Measurements from ENCODE around the gene PRKAR1B. TPM values are rescaled to one million over a fixed set of nuclear protein-coding genes. Genes with fewer than 3 reads are reported as not detected.
"Not testable (repeated sequence)": the region's sequence is repeated elsewhere in the genome, so short reads cannot be mapped to it uniquely, and the experiment has no call there.

The PRKAR1B gene
- total RNA-seq, 1 experiment from 2014 or later: 27.2 TPM

DNA sequence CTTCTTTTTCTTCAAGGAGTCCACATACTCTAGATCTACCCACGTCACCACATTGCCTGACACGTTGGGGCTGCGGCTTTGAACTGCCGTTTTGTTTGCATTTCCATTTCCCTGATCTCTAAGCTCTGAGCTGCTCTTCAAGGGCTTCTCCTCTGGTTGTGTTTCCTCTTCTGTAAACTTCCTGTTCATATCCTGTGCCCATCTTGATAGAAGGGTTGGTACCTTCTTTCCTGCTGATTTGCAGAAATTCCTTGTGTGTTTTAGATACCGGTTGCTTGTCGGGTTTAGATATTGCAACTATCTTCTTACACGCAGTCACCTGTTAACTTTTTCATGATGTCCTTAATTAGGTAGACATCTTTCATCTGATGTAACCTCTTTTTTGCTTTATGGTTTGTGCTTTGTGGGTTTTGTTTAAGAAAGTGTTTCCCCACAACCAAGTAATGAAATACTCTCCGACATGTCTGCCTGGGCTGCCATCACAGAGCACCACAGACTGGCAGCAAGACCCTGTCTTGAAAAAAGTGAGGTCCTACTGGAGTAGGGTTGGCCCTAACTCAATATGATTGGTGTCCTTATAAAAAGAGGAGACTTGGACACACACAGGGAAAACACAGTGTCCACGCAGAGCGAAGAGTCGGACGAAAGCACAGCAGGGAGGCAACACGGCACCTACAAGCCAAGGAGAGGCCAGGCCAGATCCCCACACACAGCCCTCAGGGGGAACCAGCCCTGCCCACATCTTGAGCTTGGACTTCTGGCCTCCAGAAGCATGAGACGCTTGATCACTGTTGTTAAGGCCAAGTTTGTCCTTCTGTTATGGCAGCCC is 108.3 kb downstream of the PRKAR1B start:
- no peaks in the 10 kb centered on the region for H3K4me1 ChIP-seq (ENCODE audit: insufficient read depth, low read length, poor library complexity, severe bottlenecking)
- TF ChIP-seq, protein P1, sequence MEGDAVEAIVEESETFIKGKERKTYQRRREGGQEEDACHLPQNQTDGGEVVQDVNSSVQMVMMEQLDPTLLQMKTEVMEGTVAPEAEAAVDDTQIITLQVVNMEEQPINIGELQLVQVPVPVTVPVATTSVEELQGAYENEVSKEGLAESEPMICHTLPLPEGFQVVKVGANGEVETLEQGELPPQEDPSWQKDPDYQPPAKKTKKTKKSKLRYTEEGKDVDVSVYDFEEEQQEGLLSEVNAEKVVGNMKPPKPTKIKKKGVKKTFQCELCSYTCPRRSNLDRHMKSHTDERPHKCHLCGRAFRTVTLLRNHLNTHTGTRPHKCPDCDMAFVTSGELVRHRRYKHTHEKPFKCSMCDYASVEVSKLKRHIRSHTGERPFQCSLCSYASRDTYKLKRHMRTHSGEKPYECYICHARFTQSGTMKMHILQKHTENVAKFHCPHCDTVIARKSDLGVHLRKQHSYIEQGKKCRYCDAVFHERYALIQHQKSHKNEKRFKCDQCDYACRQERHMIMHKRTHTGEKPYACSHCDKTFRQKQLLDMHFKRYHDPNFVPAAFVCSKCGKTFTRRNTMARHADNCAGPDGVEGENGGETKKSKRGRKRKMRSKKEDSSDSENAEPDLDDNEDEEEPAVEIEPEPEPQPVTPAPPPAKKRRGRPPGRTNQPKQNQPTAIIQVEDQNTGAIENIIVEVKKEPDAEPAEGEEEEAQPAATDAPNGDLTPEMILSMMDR (conservative IDR thresholded peaks at IDR 0.05; ENCODE audit: low read depth, low read length): no peak
- no peak for TF ChIP-seq EZH2 (IDR thresholded peaks at IDR 0.05; ENCODE audit: borderline replicate concordance, low read depth, low read length, poor library complexity, severe bottlenecking)
- H3K27me3 ChIP-seq (replicated peaks; ENCODE audit: insufficient read depth, low read depth, low read length, poor library complexity): no peaks in the 10 kb centered on the region
- intact Hi-C loops (cut with micrococcal nuclease; ENCODE audit: unreplicated experiment): no loop called here
- no peak overlapping the region for H3K4me3 ChIP-seq (ENCODE audit: low read depth, low read length, poor library complexity, severe bottlenecking)
- POLR2A ChIA-PET (ENCODE audit: low non-redundant PET): no interaction called here
- no peak overlapping the region for H3K27ac ChIP-seq (ENCODE audit: low read depth, low read length, poor library complexity, severe bottlenecking)
- H3K36me3 ChIP-seq (ENCODE audit: insufficient read depth, low read length, poor library complexity, severe bottlenecking): no peaks in the 10 kb centered on the region
- DNase-seq (ENCODE audit: low spot score): no peak
- H3K9me3 ChIP-seq (ENCODE audit: low read depth, low read length, poor library complexity, severe bottlenecking): peaks cover 14% of the 10 kb centered on the region
- CTCF ChIA-PET: no interaction called here
- no TSS peak for BruUV-seq (replicated peaks)

DNA sequence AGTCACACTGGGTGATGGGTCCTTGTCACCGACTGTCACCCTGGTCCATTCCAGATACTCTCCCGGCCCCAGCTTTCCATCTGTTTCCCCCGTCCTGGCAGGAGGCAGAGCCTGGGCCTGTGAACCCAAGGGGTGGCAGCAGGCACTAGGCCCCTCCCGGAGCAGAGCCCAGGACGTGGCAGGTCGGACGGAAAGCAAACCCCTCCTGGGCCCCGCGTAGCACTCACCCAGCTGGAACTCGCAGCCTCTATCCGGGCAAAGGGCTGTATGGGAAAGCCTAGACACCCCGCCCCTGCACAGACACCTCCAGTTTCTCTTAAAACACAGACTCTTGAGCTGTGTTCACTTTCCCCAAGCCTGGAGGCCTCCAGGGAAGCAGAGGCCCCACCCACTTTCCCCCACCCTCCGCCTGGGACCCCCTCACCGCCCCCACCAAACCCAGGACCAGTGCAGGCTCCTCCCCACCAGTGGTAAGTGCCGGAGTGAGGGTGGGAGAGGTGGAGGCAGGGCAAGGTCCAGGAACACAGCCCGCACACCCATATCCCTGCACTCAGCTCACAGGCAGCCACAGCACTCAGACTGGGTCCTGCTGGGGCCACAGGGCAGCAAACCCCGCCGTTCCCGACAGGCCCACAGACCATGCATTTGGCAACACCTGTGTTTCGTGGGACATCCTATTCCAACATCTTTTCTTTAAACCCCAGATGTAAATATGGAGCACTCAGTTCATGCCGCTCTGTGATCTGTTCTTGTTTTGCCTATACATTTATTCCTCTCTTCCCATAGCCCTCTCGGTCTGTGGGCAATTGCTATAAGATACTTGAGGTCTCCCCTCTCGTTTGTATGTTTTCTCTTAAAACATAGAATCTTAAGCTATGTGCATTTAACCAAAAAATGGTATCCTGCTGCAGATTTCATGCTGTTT is 109.2 kb downstream of the PRKAR1B start:
- CTCF ChIA-PET: no interaction called here
- Histone ChIP-seq H3K27ac (ENCODE audit: low read depth, low read length, poor library complexity, severe bottlenecking) (no peak overlapping the region), H3K27me3 (replicated peaks; ENCODE audit: insufficient read depth, low read depth, low read length, poor library complexity) (no peaks in the 10 kb centered on the region), H3K4me3 (ENCODE audit: low read depth, low read length, poor library complexity, severe bottlenecking) (no peak overlapping the region), H3K36me3 (ENCODE audit: insufficient read depth, low read length, poor library complexity, severe bottlenecking) (no peaks in the 10 kb centered on the region), H3K4me1 (ENCODE audit: insufficient read depth, low read length, poor library complexity, severe bottlenecking) (no peaks in the 10 kb centered on the region), H3K9me3 (ENCODE audit: low read depth, low read length, poor library complexity, severe bottlenecking) (peaks cover 14% of the 10 kb centered on the region)
- intact Hi-C loops (cut with micrococcal nuclease; ENCODE audit: unreplicated experiment): no loop called here
- no peak for DNase-seq (ENCODE audit: low spot score)
- no peak for TF ChIP-seq EZH2 (IDR thresholded peaks at IDR 0.05; ENCODE audit: borderline replicate concordance, low read depth, low read length, poor library complexity, severe bottlenecking)
- TF ChIP-seq, protein P1 (conservative IDR thresholded peaks at IDR 0.05; ENCODE audit: low read depth, low read length): no peak
- BruUV-seq (replicated peaks): no TSS peak
- POLR2A ChIA-PET (ENCODE audit: low non-redundant PET): interaction anchor here (0.6 kb wide), 1 partner anchor 8 kb away, joined by 5 read pairs; no protein-coding TSS in a partner anchor

DNA sequence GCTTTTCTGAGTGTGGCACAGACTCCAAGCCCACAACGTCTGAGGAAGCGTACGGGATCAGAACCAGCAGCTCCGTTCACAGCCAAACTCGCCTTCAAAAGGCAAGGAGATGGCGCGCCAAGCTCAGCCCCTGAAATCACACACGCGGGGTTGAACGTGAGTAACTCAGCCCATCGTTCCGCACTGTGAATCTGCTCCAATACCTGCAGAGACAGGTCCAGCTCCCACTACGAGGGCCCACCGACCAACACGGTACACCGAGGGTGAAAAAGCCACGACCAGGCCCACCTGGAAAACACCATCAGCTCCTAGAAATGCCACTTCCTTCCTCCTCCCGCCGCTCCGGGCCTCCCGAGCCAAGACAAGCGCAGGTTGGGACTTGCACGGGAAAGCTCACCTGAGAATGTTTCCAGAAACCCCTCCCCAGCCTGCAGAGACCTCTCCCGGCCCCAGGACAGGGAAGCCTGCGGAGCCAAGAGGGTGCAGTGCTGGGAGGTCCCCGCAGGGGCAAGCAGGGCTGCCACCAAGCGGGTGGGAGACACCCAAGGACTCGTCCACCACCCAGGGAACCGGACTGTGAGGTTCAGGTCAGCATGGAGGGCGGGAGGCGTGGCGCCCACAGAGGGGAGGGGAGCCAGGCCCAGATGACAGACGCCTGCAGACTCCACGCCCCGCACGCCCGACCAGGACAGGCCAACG is 113.5 kb downstream of the PRKAR1B start:
- CTCF ChIA-PET: no interaction called here
- BruUV-seq (replicated peaks): no TSS peak

DNA sequence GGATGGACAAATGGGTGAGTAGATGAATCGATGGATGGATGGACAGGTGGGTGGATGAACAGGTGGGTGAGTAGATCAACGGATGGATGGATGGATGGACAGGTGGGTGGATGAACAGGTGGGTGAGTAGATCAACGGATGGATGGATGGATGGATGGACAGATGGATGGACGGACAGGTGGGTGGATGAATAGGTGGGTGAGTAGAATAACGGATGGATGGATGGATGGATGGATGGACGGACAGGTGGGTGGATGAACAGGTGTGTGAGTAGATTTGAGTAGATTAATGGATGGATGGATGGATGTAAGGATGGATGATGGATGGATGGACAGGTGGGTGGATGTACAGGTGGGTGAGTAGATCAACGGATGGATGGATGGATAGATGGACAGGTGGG is 115.2 kb downstream of the PRKAR1B start:
- H3K27me3 ChIP-seq (replicated peaks; ENCODE audit: insufficient read depth, low read depth, low read length, poor library complexity); CTCF ChIA-PET; H3K27ac ChIP-seq (ENCODE audit: low read depth, low read length, poor library complexity, severe bottlenecking); H3K4me1 ChIP-seq (ENCODE audit: insufficient read depth, low read length, poor library complexity, severe bottlenecking); BruUV-seq (replicated peaks); POLR2A ChIA-PET (ENCODE audit: low non-redundant PET); H3K4me3 ChIP-seq (ENCODE audit: low read depth, low read length, poor library complexity, severe bottlenecking); intact Hi-C loops (cut with micrococcal nuclease; ENCODE audit: unreplicated experiment); DNase-seq (ENCODE audit: low spot score); H3K9me3 ChIP-seq (ENCODE audit: low read depth, low read length, poor library complexity, severe bottlenecking); H3K36me3 ChIP-seq (ENCODE audit: insufficient read depth, low read length, poor library complexity, severe bottlenecking): not testable (repeated sequence)

More for the DNA sequence above, 113.5 kb downstream of the PRKAR1B start:
- no peak for DNase-seq (ENCODE audit: low spot score)
- POLR2A ChIA-PET (ENCODE audit: low non-redundant PET): no interaction called here
- Histone ChIP-seq H3K4me3 (ENCODE audit: low read depth, low read length, poor library complexity, severe bottlenecking) (no peak overlapping the region), H3K36me3 (ENCODE audit: insufficient read depth, low read length, poor library complexity, severe bottlenecking) (no peaks in the 10 kb centered on the region), H3K27me3 (replicated peaks; ENCODE audit: insufficient read depth, low read depth, low read length, poor library complexity) (no peaks in the 10 kb centered on the region), H3K4me1 (ENCODE audit: insufficient read depth, low read length, poor library complexity, severe bottlenecking) (no peaks in the 10 kb centered on the region), H3K9me3 (ENCODE audit: low read depth, low read length, poor library complexity, severe bottlenecking) (no peaks in the 10 kb centered on the region), H3K27ac (ENCODE audit: low read depth, low read length, poor library complexity, severe bottlenecking) (no peak overlapping the region)
- intact Hi-C loops (cut with micrococcal nuclease; ENCODE audit: unreplicated experiment): no loop called here
- TF ChIP-seq, protein P1 (conservative IDR thresholded peaks at IDR 0.05; ENCODE audit: low read depth, low read length): no peak
- TF ChIP-seq EZH2 (IDR thresholded peaks at IDR 0.05; ENCODE audit: borderline replicate concordance, low read depth, low read length, poor library complexity, severe bottlenecking): no peak

Data from A673 (cell line).